T-helper 2 cell treated with Interferon-gamma antibody and Interleukin-4, amounts not matched to agents 5 μg/mL and 100 μg/mL, for 36 hours (primary cell): ENCODE data around the gene SLC44A1.
A peak's percentile ranks its signal among the peaks of the same experiment; 100 is the strongest.

Source experiments
- DNase-seq: peaks from one replicate; pipeline ENCODE4 v3.0.0; 2021; ENCODE audit warnings: low spot score
- H3K27ac Mint-ChIP-seq: one replicate; pipeline ENCODE4 v1.8.0; 2021; ENCODE audit warnings: mild to moderate bottlenecking, mixed read lengths
- H3K27me3 Mint-ChIP-seq: one replicate; pipeline ENCODE4 v1.8.0; 2021; ENCODE audit warnings: low read depth, mixed read lengths
- H3K36me3 Mint-ChIP-seq: one replicate; pipeline ENCODE4 v1.8.0; 2021; ENCODE audit warnings: low read depth, mixed read lengths
- H3K4me1 Mint-ChIP-seq: one replicate; pipeline ENCODE4 v1.8.0; 2021; ENCODE audit warnings: low read depth, mixed read lengths
- H3K4me3 Mint-ChIP-seq: one replicate; pipeline ENCODE4 v1.8.0; 2022; ENCODE audit warnings: mild to moderate bottlenecking, moderate library complexity, mixed read lengths
- H3K9me3 Mint-ChIP-seq: one replicate; pipeline ENCODE4 v1.8.0; 2021; ENCODE audit warnings: mixed read lengths

SLC44A1 gene

DNA sequence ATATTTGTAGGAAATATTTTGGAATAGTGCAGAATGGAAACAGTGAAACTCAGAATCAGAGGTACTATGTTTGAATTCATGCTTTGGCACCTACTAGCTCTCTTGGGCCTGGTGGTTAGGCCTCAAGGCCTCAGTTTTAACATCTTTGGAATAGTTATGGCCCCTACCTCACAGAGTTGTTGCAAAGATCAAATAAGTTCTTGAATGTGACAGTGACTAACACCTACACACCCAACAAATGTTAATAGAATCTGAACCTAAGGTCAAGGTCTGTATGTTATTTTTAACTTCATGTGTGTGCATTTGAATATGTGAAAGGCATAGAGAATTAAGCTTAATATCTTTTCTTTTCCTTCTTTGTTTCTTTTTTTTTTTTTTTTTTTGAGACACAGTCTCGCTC lies 87.3 kb downstream of the SLC44A1 start:
- H3K4me3 Mint-ChIP-seq: no peak overlapping the region
- H3K27ac Mint-ChIP-seq: no peak overlapping the region
- H3K36me3 Mint-ChIP-seq: no peaks in the 10 kb centered on the region
- peaks cover 3% of the 10 kb centered on the region for H3K27me3 Mint-ChIP-seq
- no peaks in the 10 kb centered on the region for H3K9me3 Mint-ChIP-seq
- peaks cover 6% of the 10 kb centered on the region for H3K4me1 Mint-ChIP-seq
- DNase-seq: no peak

DNA sequence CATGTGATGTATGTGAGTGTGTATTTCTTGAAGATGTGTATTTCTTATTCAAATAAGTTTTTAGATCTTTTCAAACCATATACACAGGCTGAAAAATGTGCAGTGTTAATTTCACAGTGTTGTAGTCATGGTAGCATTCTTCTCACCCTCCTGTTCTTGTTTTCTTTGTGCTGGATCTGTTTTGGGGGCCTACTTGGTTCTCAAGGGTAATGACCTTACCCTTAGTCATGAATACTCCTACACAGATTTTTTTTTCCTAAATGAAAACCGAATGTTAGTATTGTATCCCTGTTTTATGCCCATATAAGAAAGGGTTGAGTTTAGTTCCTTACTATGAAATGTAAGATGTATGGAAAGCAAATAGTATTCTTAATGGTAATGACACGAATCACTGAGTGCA lies 88.0 kb downstream of the SLC44A1 start:
- H3K36me3 Mint-ChIP-seq: no peaks in the 10 kb centered on the region
- no peak overlapping the region for H3K27ac Mint-ChIP-seq
- H3K4me3 Mint-ChIP-seq: no peak overlapping the region
- H3K9me3 Mint-ChIP-seq: no peaks in the 10 kb centered on the region
- no peak for DNase-seq
- no peaks in the 10 kb centered on the region for H3K27me3 Mint-ChIP-seq
- peaks cover 6% of the 10 kb centered on the region for H3K4me1 Mint-ChIP-seq

DNA sequence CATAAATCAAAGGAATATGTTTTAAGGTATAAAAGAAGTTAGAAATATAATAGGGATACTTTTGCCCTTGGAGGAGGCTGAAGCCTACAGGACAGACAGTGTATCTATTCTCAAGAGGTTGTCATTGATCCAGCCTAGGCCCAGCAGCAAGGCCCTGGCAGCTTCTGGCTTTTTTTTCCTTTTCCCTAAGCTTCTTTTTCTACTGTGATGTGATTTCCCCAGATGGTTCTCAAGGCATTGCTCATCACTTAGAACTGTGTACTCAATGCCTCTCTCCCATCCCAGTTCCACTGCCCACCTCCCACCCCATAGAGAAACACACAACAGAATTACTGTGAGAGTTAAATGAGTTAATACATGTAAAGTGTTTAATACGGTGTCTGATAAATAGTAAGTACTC lies 88.6 kb downstream of the SLC44A1 start:
- Mint-ChIP-seq H3K9me3 (no peaks in the 10 kb centered on the region), H3K27me3 (no peaks in the 10 kb centered on the region), H3K4me3 (no peak overlapping the region), H3K4me1 (peaks cover 6% of the 10 kb centered on the region), H3K27ac (no peak overlapping the region), H3K36me3 (no peaks in the 10 kb centered on the region)
- DNase-seq: no peak

DNA sequence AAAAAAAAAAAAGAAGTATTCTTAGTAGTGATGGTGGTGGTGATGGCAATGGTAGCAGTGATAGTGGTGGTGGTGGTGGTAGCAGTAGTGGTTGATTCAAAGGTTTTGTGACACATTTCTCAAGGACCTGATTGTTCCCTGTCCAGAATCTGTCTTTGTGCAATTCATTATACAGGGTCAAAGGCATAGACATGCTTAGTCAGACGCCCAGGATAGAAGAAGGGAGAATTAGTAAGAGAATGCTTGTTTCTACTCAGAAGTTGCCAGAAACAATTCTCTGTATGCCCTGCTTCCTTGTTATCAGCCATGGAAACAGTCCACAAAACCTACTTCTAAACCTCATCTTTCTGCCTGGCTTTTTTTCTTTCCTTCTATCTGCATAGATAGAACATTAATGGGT lies 89.4 kb downstream of the SLC44A1 start:
- no peak for DNase-seq
- Mint-ChIP-seq H3K4me1 (peaks cover 6% of the 10 kb centered on the region), H3K9me3 (no peaks in the 10 kb centered on the region), H3K4me3 (no peak overlapping the region), H3K27me3 (no peaks in the 10 kb centered on the region), H3K36me3 (no peaks in the 10 kb centered on the region), H3K27ac (no peak overlapping the region)

DNA sequence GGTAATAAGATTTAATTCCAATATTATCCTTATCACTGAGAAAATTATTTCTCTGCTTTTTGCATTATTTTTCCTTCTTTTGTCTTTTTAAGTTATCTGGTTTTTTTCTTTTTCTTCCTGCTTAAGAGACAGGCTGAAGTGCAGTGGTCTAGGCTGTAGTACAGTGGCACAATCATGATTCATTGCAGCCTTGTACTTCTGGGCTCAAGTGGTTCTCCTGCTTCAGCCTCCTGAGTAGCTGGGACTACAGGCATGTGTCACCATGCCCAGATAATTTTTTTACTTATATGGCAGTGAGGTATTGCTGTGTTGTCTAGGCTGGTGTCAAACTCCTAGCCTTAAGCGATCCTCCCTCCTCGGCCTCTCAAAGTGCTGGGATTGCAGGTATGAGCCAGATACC lies 93.9 kb downstream of the SLC44A1 start:
- no peak overlapping the region for H3K27ac Mint-ChIP-seq
- DNase-seq: no peak
- no peaks in the 10 kb centered on the region for H3K36me3 Mint-ChIP-seq
- H3K9me3 Mint-ChIP-seq: no peaks in the 10 kb centered on the region
- H3K4me3 Mint-ChIP-seq: no peak overlapping the region
- peaks cover 5% of the 10 kb centered on the region for H3K27me3 Mint-ChIP-seq
- peaks cover 16% of the 10 kb centered on the region for H3K4me1 Mint-ChIP-seq

DNA sequence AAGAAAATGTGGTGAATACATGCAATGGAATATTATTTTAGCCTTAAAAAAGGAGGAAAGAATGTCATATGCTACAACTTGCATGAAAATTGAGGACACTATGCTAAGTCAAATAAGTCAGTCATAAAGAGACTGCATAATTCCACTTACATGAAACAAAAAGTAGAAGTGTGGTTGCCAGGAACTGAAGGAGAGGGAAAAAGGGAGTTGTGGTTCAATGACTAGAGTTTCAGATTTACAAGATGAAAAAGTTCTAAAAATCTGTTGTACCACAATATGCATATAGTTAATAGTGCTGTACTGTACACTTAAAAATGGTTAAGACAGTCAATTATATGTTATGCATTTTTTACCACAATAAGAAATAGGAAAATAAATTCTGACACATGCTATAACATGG lies 95.4 kb downstream of the SLC44A1 start:
- Mint-ChIP-seq H3K4me1 (peaks cover 16% of the 10 kb centered on the region), H3K9me3 (no peaks in the 10 kb centered on the region), H3K27ac (no peak overlapping the region), H3K27me3 (peaks cover 12% of the 10 kb centered on the region), H3K4me3 (no peak overlapping the region), H3K36me3 (no peaks in the 10 kb centered on the region)
- DNase-seq: no peak

DNA sequence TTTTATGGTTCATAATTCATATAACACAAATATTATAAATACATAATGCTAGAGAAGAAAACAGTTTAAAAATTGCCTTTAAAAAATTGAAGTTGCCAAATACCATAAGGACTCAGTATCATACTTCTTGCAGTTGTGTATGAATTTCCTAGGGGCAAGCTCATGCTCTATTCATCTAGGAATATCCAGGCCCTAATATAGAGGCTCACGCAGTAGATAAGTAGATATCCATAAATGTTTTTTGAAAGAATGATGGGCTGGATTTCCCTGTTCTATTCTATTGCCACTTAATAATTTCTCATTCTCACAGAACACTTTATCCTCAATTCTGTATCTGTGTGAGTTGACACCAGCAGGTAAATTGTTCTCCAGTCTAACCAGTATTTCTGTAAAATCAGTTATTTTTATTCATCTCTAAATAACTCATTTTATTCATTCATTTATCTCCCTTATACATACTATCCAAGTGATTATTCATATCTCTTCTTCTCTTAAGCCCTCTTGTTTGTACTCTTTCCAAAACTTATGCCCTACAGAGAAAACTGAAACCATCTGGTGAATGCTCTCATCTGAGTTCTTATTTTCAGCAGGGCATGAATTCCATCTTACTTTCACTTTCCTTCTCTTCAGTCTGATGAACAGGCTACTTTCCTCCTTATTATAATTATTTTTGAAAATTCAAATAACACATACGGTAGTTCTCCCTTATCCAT lies 97.1 kb downstream of the SLC44A1 start:
- Mint-ChIP-seq H3K27ac (no peak overlapping the region), H3K4me3 (peak overlapping the region; percentile 7), H3K9me3 (no peaks in the 10 kb centered on the region), H3K4me1 (peaks cover 16% of the 10 kb centered on the region), H3K27me3 (peaks cover 21% of the 10 kb centered on the region), H3K36me3 (no peaks in the 10 kb centered on the region)
- no peak for DNase-seq

DNA sequence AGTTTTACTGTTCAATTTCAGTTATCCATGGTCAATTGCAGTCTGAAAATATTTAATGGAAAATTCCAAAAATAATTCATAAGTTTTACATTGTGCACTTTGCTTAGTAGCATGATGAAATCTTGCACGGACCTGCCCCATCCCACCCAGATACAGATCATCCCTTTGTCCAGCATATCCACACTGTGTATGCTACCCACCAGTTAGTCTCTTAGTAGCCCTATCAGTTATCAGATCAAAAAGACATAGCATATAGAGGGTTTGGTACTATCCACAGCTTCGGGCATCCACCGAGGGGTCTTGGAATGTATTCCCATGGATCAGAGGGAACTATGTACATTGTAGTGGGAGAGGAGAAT lies 97.7 kb downstream of the SLC44A1 start:
- no peak for DNase-seq
- Mint-ChIP-seq H3K27me3 (peaks cover 24% of the 10 kb centered on the region), H3K27ac (no peak overlapping the region), H3K4me1 (peaks cover 16% of the 10 kb centered on the region), H3K36me3 (no peaks in the 10 kb centered on the region), H3K9me3 (no peaks in the 10 kb centered on the region), H3K4me3 (peak overlapping the region; percentile 7)

DNA sequence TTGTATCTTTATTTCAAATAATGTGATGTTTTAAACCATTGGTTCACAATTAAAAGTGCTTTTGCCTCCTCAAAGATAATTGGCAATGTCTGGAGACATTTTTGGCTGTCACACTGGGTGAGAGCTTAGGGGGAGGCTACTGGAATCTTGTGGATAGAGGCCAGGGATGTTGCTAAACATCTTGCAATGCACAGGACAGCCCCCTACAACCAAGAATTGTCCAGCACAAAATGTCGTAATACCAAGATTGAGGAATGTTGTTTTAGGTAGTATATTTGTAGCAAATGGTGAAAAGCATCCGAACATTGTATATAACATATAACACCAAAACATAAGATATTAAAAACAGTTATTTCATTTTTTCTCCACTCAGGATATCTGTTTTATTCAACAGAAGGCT lies 99.8 kb downstream of the SLC44A1 start:
- no peak overlapping the region for H3K4me3 Mint-ChIP-seq
- H3K36me3 Mint-ChIP-seq: no peaks in the 10 kb centered on the region
- DNase-seq: no peak

DNA sequence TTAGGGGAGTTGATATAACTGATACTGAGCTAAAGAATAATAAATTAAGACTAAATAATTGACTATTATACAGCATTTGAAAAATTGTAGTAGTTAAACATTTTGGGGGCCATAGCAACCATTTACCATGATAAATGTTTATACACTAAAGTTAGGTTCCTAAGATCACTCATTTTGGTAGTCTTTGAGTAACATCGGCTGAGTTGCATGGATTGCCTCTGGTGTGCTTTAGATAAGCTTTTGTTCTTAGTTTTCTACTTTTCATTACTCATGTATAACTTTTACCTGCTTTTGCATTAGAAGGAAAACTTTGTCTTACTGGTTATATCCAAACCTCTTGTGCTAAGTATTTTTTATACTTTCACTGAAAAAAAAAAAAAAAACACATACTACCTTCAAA lies 101.2 kb downstream of the SLC44A1 start:
- H3K27ac Mint-ChIP-seq: no peak overlapping the region
- no peak overlapping the region for H3K4me3 Mint-ChIP-seq
- DNase-seq: no peak
- no peaks in the 10 kb centered on the region for H3K36me3 Mint-ChIP-seq
- H3K4me1 Mint-ChIP-seq: peaks cover 9% of the 10 kb centered on the region
- H3K27me3 Mint-ChIP-seq: peaks cover 29% of the 10 kb centered on the region
- no peaks in the 10 kb centered on the region for H3K9me3 Mint-ChIP-seq

More for the DNA sequence above, 99.8 kb downstream of the SLC44A1 start:
- Mint-ChIP-seq H3K27ac (no peak overlapping the region), H3K9me3 (no peaks in the 10 kb centered on the region), H3K27me3 (peaks cover 27% of the 10 kb centered on the region), H3K4me1 (peaks cover 16% of the 10 kb centered on the region)

DNA sequence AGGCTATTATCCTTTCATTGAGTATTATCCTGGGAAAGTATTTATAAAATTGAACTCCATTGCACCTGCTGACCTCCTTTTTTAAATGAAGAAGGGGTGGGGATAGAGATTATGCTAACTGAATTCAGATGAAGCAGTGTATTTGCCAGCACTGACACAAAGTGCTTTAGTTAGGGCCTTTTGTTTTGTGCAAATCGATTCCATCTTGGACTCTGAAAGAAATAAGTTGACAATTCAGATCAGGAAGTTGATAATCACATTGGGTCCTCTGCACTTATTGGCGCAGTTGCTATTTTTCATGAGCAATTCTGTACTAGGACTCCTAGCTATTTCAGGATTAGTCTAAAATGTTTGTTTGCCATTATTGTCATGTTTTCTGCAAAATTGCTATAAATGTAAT lies 101.8 kb downstream of the SLC44A1 start:
- Mint-ChIP-seq H3K4me1 (peaks cover 9% of the 10 kb centered on the region), H3K36me3 (no peaks in the 10 kb centered on the region), H3K9me3 (no peaks in the 10 kb centered on the region), H3K27ac (no peak overlapping the region), H3K27me3 (peaks cover 33% of the 10 kb centered on the region), H3K4me3 (no peak overlapping the region)
- DNase-seq: no peak

DNA sequence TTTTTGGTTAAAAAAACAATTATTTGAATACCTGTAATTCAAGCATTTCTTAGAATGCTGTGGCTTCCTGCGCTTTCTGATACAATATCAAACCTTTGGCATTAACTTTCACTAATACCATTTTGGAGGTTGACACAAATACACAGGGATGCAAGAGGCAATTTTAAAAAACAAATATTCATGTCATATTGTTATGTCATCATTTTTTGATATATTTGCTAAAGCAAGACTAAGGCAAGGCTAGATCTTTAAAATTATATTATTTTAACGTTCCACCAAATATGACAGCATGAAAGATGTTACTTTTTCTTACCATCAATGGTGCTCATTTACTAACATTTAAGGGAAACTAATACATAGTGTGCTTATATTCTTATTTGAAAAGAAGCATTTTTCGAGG lies 110.0 kb downstream of the SLC44A1 start:
- Mint-ChIP-seq H3K27ac (no peak overlapping the region), H3K27me3 (peaks cover 38% of the 10 kb centered on the region), H3K4me3 (no peak overlapping the region), H3K9me3 (no peaks in the 10 kb centered on the region), H3K36me3 (no peaks in the 10 kb centered on the region), H3K4me1 (peaks cover 9% of the 10 kb centered on the region)
- no peak for DNase-seq

DNA sequence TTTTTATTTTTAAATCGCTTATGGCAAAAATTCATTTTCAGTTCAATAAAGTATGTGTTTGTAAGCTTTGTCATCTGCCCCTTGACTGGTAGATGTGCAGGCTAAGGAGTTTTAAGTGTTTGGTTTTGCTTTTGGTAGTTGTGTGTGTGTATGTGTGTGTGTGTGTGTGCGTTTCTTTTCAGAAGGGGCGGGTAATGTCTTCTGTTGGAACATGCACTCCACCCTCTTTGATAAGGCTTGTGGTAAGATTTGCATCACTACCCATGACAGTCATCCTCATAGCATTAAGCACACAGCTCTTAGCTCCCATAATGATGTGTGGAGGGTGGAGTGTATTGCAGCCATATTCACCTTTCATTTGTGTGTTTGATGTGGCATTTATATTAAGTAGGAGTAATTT lies 111.3 kb downstream of the SLC44A1 start:
- Mint-ChIP-seq H3K9me3 (no peaks in the 10 kb centered on the region), H3K27me3 (peaks cover 42% of the 10 kb centered on the region), H3K4me1 (peaks cover 18% of the 10 kb centered on the region), H3K27ac (no peak overlapping the region), H3K36me3 (no peaks in the 10 kb centered on the region), H3K4me3 (no peak overlapping the region)
- peak; percentile 28 for DNase-seq

DNA sequence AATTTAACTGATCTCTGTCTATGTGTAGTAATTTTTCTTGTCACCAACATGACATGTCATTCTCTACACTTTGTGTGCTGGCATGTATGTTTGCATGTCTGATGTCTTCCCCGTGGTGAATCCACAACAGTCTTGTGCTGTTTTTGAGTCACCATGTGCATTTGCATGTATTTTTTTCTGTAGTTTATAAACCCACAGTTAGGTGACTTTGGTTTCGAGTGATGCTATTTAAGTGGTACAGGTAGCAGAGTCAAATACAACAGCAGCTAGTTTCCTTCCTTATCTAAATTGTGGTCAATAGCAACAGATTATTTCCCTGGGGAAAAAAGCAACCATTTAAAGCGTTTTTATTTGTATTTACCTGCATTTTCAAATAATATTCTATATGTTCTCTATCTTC lies 113.5 kb downstream of the SLC44A1 start:
- Mint-ChIP-seq H3K9me3 (no peaks in the 10 kb centered on the region), H3K4me1 (peaks cover 24% of the 10 kb centered on the region), H3K27ac (no peak overlapping the region), H3K4me3 (no peak overlapping the region), H3K27me3 (peaks cover 47% of the 10 kb centered on the region), H3K36me3 (no peaks in the 10 kb centered on the region)
- DNase-seq: no peak

DNA sequence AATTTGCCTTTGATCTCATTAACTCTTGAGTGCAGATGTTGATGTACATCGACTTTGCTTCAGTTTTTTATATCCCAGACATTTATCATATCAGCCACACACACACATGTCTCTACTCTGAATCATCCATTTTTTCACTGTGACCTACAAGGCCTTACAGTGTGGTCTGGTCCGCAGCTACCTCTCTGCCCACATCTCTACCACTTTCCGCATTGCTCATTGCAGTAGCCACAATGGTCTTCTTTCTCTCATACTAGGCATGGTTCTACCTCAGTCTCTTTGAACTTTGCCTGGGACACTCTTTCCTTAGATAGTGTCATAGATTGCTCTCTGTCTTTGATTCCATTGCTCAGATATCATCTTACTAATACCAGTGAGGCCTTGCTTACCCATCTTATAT lies 115.4 kb downstream of the SLC44A1 start:
- DNase-seq: peak; percentile 84
- no peaks in the 10 kb centered on the region for H3K36me3 Mint-ChIP-seq
- H3K27ac Mint-ChIP-seq: no peak overlapping the region
- H3K27me3 Mint-ChIP-seq: peaks cover 51% of the 10 kb centered on the region
- H3K4me1 Mint-ChIP-seq: peaks cover 24% of the 10 kb centered on the region
- no peak overlapping the region for H3K4me3 Mint-ChIP-seq
- H3K9me3 Mint-ChIP-seq: no peaks in the 10 kb centered on the region
